Cardiac muscle cell (in vitro differentiated cells and primary cell): ENCODE results near the gene PPIE. TPM values are rescaled to one million over a fixed set of nuclear protein-coding genes. Genes with fewer than 3 reads are reported as not detected.
"Not testable (repeated sequence)": the region's sequence is repeated elsewhere in the genome, so short reads cannot be mapped to it uniquely, and the experiment has no call there.

Experiments
- DNase-seq, 2 donors: peaks; one replicate each; pipeline versions ENCODE4 v3.0.0 to v3.0.0-alpha.2; 2010 to 2017; ENCODE audit warnings: low read depth in 1 of 2, low spot score in 1 of 2
- H3K27ac ChIP-seq: fragments of 200-600 bp; sonication (generic); 2 replicates; pipeline ENCODE4 v1.5.1; 2016
- H3K27me3 ChIP-seq: fragments of 200-600 bp; sonication (generic); 2 replicates; pipeline ENCODE4 v1.6.0; 2016; ENCODE audit warnings: control low read depth
- H3K36me3 ChIP-seq: fragments of 200-600 bp; sonication (generic); 2 replicates; pipeline ENCODE4 v1.5.1; 2016; ENCODE audit warnings: control low read depth
- H3K4me1 ChIP-seq: fragments of 200-600 bp; sonication (generic); 2 replicates; pipeline ENCODE4 v1.8.1; 2017; ENCODE audit warnings: low read depth, mild to moderate bottlenecking, mixed run types
- H3K4me3 ChIP-seq: fragments of 200-600 bp; sonication (generic); 2 replicates; pipeline ENCODE4 v1.5.1; 2016; ENCODE audit warnings: mild to moderate bottlenecking
- H3K9me3 ChIP-seq: fragments of 200-600 bp; sonication (generic); 2 replicates; pipeline ENCODE4 v1.5.1; 2017; ENCODE audit warnings: low read depth, mild to moderate bottlenecking, control low read depth
- CTCF ChIP-seq: IDR thresholded peaks from 2 replicates; pipeline ENCODE4 v1.5.1; 2012; ENCODE audit warnings: low read depth, mild to moderate bottlenecking, low read length
- polyA plus RNA-seq: library from polyadenylated mRNA; unstranded; fragments of >200 nt; fragmentation: Nextera tagmentation; extraction: Ambion mirVana; gene quantifications from 2 replicates; pipeline ENCODE4 v1.2.1, GENCODE V29; 2016
- total RNA-seq: library from RNA; depleted of rRNA; stranded (reverse); fragments of >200 nt; gene quantifications from 2 replicates; pipeline ENCODE4 v1.2.3, GENCODE V29; 2016

The PPIE gene
- total and polyA plus RNA-seq, 2 experiments from 2014 or later = 38.7 to 68.3 TPM

GRCh38 chr1:39788758-39789570 is 50.3 kb downstream of the PPIE start, which contains the start of gene BMP8B:
BMP8B (minus strand) TSS chr1:39788865; CDS start chr1:39788485, 380 bp downstream.
- DNase-seq = peak; percentile 18 to 41
- Histone ChIP-seq H3K36me3 (no peaks in the 10 kb centered on the region), H3K9me3 (no peaks in the 10 kb centered on the region), H3K4me1 (no peaks in the 10 kb centered on the region), H3K27me3 (peaks cover 89% of the 10 kb centered on the region), H3K27ac (no peak within 1 kb of the TSS), H3K4me3 (peak within 1 kb of the TSS; percentile 28)
- no peak for TF ChIP-seq CTCF

GRCh38 chr1:39789571-39790110 is 51.0 kb downstream of the PPIE start:
- no peak for DNase-seq

DNA sequence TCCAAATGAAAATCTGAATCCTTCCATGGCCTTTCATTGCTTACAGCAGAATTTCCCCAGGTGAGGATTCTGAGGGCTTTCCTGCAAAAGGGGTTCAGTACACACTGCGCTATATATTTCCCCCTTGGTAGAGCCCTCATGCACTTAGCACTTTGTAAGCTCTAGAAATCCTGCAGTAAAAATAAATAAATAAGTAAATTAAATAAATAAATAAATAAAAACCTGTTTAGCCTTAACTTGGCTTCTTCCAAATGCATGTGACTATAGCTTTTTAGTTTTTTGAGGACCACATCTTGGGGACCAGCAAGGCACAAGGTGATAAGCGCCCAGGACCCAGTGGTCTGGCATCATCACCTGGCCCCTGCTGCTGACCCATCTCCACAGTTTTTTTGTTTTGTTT is 53.2 kb downstream of the PPIE start:
- H3K27me3 ChIP-seq = peaks cover 96% of the 10 kb centered on the region
- no peaks in the 10 kb centered on the region for H3K4me1 ChIP-seq
- no peak for DNase-seq
- TF ChIP-seq CTCF = no peak
- no peaks in the 10 kb centered on the region for H3K9me3 ChIP-seq
- no peaks in the 10 kb centered on the region for H3K36me3 ChIP-seq
- H3K27ac ChIP-seq = no peak overlapping the region
- H3K4me3 ChIP-seq = no peak overlapping the region

More at GRCh38 chr1:39789571-39790110, 51.0 kb downstream of the PPIE start:
- H3K4me3 ChIP-seq = no peak overlapping the region
- no peak for TF ChIP-seq CTCF
- no peak overlapping the region for H3K27ac ChIP-seq
- peaks cover 94% of the 10 kb centered on the region for H3K27me3 ChIP-seq
- no peaks in the 10 kb centered on the region for H3K4me1 ChIP-seq
- no peaks in the 10 kb centered on the region for H3K9me3 ChIP-seq
- H3K36me3 ChIP-seq = no peaks in the 10 kb centered on the region

DNA sequence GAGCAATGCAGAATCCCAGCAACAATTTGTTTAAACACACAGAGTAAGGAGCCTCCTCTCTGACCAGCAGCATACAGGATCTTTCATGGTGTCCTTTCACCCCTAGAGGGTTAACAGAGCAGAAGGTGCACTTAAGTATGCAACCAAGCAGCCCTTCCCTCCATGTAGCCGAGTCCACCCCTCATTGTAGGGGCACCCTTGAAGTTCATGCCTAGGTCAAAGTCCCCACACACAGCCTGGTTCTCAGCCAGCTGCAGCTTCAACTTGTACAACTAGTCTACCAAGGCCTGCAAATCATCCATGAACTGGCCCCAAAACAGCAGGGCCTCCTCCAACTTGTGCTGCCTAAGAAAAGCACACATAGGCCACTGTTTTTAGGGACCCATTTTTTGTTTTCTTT is 57.0 kb downstream of the PPIE start:
- no peak overlapping the region for H3K4me3 ChIP-seq
- no peak for DNase-seq
- H3K27ac ChIP-seq = no peak overlapping the region
- H3K27me3 ChIP-seq = peaks cover 66% of the 10 kb centered on the region
- H3K36me3 ChIP-seq = no peaks in the 10 kb centered on the region
- H3K4me1 ChIP-seq = no peaks in the 10 kb centered on the region
- no peak for TF ChIP-seq CTCF
- no peaks in the 10 kb centered on the region for H3K9me3 ChIP-seq

DNA sequence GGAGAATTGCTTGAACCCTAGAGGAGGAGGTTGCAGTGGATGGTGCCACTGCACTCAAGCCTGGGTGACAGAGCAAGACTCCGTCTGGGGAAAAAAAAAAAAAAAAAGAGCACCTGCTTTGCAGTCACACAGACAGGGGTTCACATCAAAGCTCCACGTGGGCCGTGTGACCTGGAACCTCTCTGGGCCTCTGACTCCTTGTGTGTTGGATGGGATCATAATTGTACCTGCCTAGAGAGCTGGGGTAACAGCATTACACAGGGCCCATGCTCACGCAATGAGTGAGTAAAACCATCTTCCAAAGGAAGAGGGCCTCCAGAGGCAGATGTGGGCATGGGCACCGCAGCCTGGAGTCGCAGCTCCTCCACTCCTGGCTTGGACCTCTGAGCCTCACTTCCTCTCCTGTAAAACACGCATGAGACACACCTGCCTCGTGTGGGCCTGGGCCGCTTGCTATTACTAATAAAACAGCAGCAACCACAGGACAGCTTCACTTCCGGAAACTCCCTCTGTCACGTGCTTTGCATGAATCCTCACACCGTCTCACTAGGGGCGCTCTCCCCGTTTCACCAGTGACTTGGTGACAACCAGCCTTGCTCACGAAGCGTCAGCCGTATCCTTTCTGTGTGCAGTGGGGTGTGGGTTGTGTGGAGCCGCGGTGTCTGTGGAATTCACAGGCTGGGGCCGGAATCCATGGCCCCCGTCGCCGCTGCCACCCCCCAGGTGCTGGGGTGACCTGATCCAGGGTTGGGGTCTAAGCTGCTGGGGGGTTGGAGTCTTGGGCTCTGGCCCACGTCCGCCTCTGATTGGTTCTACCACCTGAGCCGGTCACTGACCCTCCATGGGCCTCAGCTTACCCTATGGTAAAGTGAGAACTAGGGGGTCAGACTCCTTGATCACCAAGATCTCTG is 60.4 kb downstream of the PPIE start:
- peak; percentile 34 to 70 for DNase-seq
- not testable (repeated sequence) for H3K27ac ChIP-seq, H3K9me3 ChIP-seq, H3K36me3 ChIP-seq, H3K4me3 ChIP-seq, H3K4me1 ChIP-seq
- H3K27me3 ChIP-seq = peaks cover 31% of the 10 kb centered on the region
- TF ChIP-seq CTCF = peak; percentile 29
